Vagina (tissue), 2 donors: Measurements from ENCODE around the gene PEX5L.

Source experiments
- POLR2A ChIP-seq, 2 donors: fragments of 450-650 bp; IDR thresholded peaks; one replicate each; pipeline ENCODE4 v1.6.1; 2017; ENCODE audit warnings: antibody characterized with exemption in 2 of 2, mild to moderate bottlenecking in 2 of 2, moderate library complexity in 2 of 2
- POLR2AphosphoS5 ChIP-seq, 2 donors: sonication (generic); formaldehyde crosslinking; IDR thresholded peaks; one replicate each; pipeline ENCODE4 v1.9.0; 2017; ENCODE audit warnings: antibody characterized with exemption in 2 of 2, mild to moderate bottlenecking in 2 of 2, low read depth in 1 of 2; ENCODE audit not compliant: insufficient read depth in 1 of 2
- TF ChIP-seq, protein P1 (sequence below), 3 experiments: fragments of 450-650 bp in 2 of 3; fragments of 200-600 bp in 1 of 3; sonication (generic) in 1 of 3; IDR thresholded peaks; one replicate each; pipeline ENCODE4 v1.5.1; 2017 to 2019; ENCODE audit warnings: antibody characterized with exemption in 3 of 3, mild to moderate bottlenecking in 2 of 3, moderate library complexity in 2 of 3

DNA sequence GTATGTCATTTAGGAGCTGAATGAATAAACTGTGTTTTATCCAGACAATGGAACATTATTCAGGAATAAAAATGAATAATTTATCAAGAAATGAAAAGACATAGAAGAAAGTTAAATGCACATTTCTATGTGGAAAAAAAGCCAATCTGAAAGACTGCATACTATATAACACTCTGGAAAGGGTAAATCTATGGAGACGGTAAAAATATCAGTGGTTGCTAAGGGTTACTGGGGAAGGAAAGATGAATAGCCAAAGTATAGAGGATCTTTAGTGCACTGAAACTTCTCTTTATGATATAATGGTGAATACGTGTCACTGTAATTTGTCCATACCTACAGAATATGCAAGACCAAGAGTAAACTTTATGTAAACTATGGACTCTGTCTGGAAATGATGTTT is 46.0 kb upstream of the PEX5L start:
- TF ChIP-seq, protein P1, sequence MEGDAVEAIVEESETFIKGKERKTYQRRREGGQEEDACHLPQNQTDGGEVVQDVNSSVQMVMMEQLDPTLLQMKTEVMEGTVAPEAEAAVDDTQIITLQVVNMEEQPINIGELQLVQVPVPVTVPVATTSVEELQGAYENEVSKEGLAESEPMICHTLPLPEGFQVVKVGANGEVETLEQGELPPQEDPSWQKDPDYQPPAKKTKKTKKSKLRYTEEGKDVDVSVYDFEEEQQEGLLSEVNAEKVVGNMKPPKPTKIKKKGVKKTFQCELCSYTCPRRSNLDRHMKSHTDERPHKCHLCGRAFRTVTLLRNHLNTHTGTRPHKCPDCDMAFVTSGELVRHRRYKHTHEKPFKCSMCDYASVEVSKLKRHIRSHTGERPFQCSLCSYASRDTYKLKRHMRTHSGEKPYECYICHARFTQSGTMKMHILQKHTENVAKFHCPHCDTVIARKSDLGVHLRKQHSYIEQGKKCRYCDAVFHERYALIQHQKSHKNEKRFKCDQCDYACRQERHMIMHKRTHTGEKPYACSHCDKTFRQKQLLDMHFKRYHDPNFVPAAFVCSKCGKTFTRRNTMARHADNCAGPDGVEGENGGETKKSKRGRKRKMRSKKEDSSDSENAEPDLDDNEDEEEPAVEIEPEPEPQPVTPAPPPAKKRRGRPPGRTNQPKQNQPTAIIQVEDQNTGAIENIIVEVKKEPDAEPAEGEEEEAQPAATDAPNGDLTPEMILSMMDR (IDR thresholded peaks at IDR 0.05) = no peak
- TF ChIP-seq POLR2AphosphoS5 (IDR thresholded peaks at IDR 0.05; ENCODE audit: insufficient read depth in 1 of 2, low read depth in 1 of 2) (no peak), POLR2A (IDR thresholded peaks at IDR 0.05) (no peak)
